ENCODE data around the gene RETREG2.

GRCh38 chr2:219159771-219160185 is 18.3 kb upstream of the RETREG2 start:
- TF ChIP-seq CTCF (IDR thresholded peaks at IDR 0.05) = no peak
- TF ChIP-seq POLR2AphosphoS5 (IDR thresholded peaks at IDR 0.05; ENCODE audit: low read depth, low read length) = no peak
- no peak for TF ChIP-seq SIN3A (IDR thresholded peaks at IDR 0.05; ENCODE audit: borderline replicate concordance, insufficient read depth, low read depth, low read length)
- no peak for TF ChIP-seq REST (IDR thresholded peaks at IDR 0.05; ENCODE audit: insufficient read depth in 1 of 2, low read depth in 2 of 2, low read length in 1 of 2)
- no peak for TF ChIP-seq TCF7L2 (IDR thresholded peaks at IDR 0.05; ENCODE audit: low read depth, low read length)

Measured in Panc1 (cell line).